GM18907 (cell line): ENCODE data around the gene CELSR2.
A peak's percentile ranks its signal among the peaks of the same experiment; 100 is the strongest.
"Not testable (repeated sequence)": the region's sequence is repeated elsewhere in the genome, so short reads cannot be mapped to it uniquely, and the experiment has no call there.

ENCODE experiments used
- ATAC-seq: cut with Tn5 transposase; IDR thresholded peaks from one replicate; pipeline ENCODE4 v1.9.1; 2021; ENCODE audit warnings: mild to moderate bottlenecking, moderate library complexity; ENCODE audit not compliant: unreplicated experiment

Gene CELSR2

GRCh38 chr1:109274533-109275476, 25.5 kb downstream of the CELSR2 start:
- ATAC-seq: no peak

- ATAC-seq: no peak
Observed at GRCh38 chr1:109275706-109276345, 26.5 kb downstream of the CELSR2 start.

GRCh38 chr1:109277434-109278204, 28.3 kb downstream of the CELSR2 start:
- ATAC-seq: peak; percentile 85

- no peak for ATAC-seq
Observed at GRCh38 chr1:109279615-109280278, 30.4 kb downstream of the CELSR2 start.

- no peak for ATAC-seq
Observed at GRCh38 chr1:109280862-109281261, 31.5 kb downstream of the CELSR2 start.

GRCh38 chr1:109281680-109282496, 32.5 kb downstream of the CELSR2 start:
- no peak for ATAC-seq

GRCh38 chr1:109282497-109282951, 33.2 kb downstream of the CELSR2 start:
- no peak for ATAC-seq

GRCh38 chr1:109282952-109283747, 33.8 kb downstream of the CELSR2 start, which contains the start of gene PSRC1:
Gene PSRC1, minus strand, starts transcription at chr1:109283145.
- peak; percentile 95 for ATAC-seq

- ATAC-seq: no peak
Observed at GRCh38 chr1:109283748-109284600, 34.6 kb downstream of the CELSR2 start.

GRCh38 chr1:109286762-109287161, 37.4 kb downstream of the CELSR2 start:
- not testable (repeated sequence) for ATAC-seq

- ATAC-seq: no peak
Observed at GRCh38 chr1:109290137-109290536, 40.8 kb downstream of the CELSR2 start.

- no peak for ATAC-seq
Observed at GRCh38 chr1:109290998-109291397, 41.7 kb downstream of the CELSR2 start.

GRCh38 chr1:109292364-109292763, 43.0 kb downstream of the CELSR2 start:
- no peak for ATAC-seq

GRCh38 chr1:109293026-109293425, 43.7 kb downstream of the CELSR2 start:
- no peak for ATAC-seq

GRCh38 chr1:109294481-109294880, 45.1 kb downstream of the CELSR2 start:
- ATAC-seq: no peak

GRCh38 chr1:109295712-109296415, 46.5 kb downstream of the CELSR2 start:
- no peak for ATAC-seq

- no peak for ATAC-seq
Observed at GRCh38 chr1:109296782-109297181, 47.4 kb downstream of the CELSR2 start.
